Sigmoid colon (tissue), 7 donors: ENCODE results near the gene DHRS3. TPM values are rescaled to one million over a fixed set of nuclear protein-coding genes. Genes with fewer than 3 reads are reported as not detected.
A peak's percentile ranks its signal among the peaks of the same experiment; 100 is the strongest.
"Not testable (repeated sequence)": the region's sequence is repeated elsewhere in the genome, so short reads cannot be mapped to it uniquely, and the experiment has no call there.

Experiments
- DNase-seq: peaks from one replicate; pipeline ENCODE4 v3.0.0-alpha.2; 2019
- H3K27ac ChIP-seq, 4 donors: fragments of 200-600 bp; sonication (generic); one replicate each; pipeline ENCODE4 v1.5.1; 2016 to 2019; ENCODE audit warnings: mild to moderate bottlenecking in 1 of 4
- H3K27me3 ChIP-seq, 3 donors: fragments of 200-600 bp; sonication (generic); one replicate each; pipeline ENCODE4 v1.5.1; 2019; ENCODE audit warnings: mild to moderate bottlenecking in 1 of 3
- H3K36me3 ChIP-seq, 4 donors: fragments of 200-600 bp; sonication (generic); one replicate each; pipeline ENCODE4 v1.5.1; 2016 to 2019
- H3K4me1 ChIP-seq, 4 donors: fragments of 200-600 bp; sonication (generic); one replicate each; pipeline ENCODE4 v1.5.1; 2017 to 2019
- H3K4me3 ChIP-seq, 4 donors: fragments of 200-600 bp; sonication (generic); one replicate each; pipeline ENCODE4 v1.5.1; 2017 to 2019; ENCODE audit warnings: mild to moderate bottlenecking in 2 of 4, moderate library complexity in 1 of 4
- H3K9me3 ChIP-seq, 4 donors: fragments of 200-600 bp in 3 of 4; sonication (generic) in 3 of 4; one replicate each; pipeline versions ENCODE4 v1.5.1 to v1.6.1; 2013 to 2019
- EP300 ChIP-seq, 4 donors: sonication (generic); formaldehyde crosslinking; IDR thresholded peaks; one replicate each; pipeline ENCODE4 v1.6.1; 2017; ENCODE audit warnings: antibody characterized with exemption in 4 of 4
- POLR2A ChIP-seq, 2 donors: fragments of 450-650 bp; IDR thresholded peaks; one replicate each; pipeline ENCODE4 v1.6.1; 2016; ENCODE audit warnings: antibody characterized with exemption in 2 of 2, mild to moderate bottlenecking in 2 of 2, moderate library complexity in 2 of 2
- POLR2AphosphoS5 ChIP-seq, 4 donors: sonication (generic); formaldehyde crosslinking; IDR thresholded peaks; one replicate each; pipeline ENCODE4 v1.6.1; 2017; ENCODE audit warnings: antibody characterized with exemption in 4 of 4
- WGBS, 2 donors: extraction: QIAGEN DNeasy Blood & Tissue Kit; methylation state at CpG; one replicate each; pipeline ENCODE4 v1.1.7; 2013; 5-methylcytosine and 5-hydroxymethylcytosine counted together
- intact Hi-C: fragments of 100-400 bp; cut with DNase I; formaldehyde crosslinking; loops from one replicate; pipeline ENCODE4 v1.15.1; 2023
- polyA plus RNA-seq, 3 donors: library from polyadenylated mRNA; stranded (reverse); fragments of 200-250 nt; gene quantifications; one replicate each; pipeline ENCODE4 v1.2.3, GENCODE V29; 2013
- total RNA-seq, 4 donors: library from RNA; depleted of rRNA; stranded (reverse); fragments of >200 nt; gene quantifications; one replicate each; pipeline ENCODE4 v1.1.0, GENCODE V29; 2016
- TF ChIP-seq, protein P1 (sequence below), 4 experiments: fragments of 450-650 bp in 3 of 4; fragments of 200-600 bp in 1 of 4; IDR thresholded peaks; one replicate each; pipeline ENCODE4 v1.5.1; 2016 to 2019; ENCODE audit warnings: antibody characterized with exemption in 4 of 4, mild to moderate bottlenecking in 3 of 4, moderate library complexity in 2 of 4
- donor health status: healthy with polysubstance abuse.
- donor health status: Bipolar disorder and iron deficiency.
- donor health status: healthy.

Gene DHRS3
- total and polyA plus RNA-seq, 7 donors = 34.8 to 102 (median 47.9) TPM

GRCh38 chr1:12661606-12662219 lies 43.7 kb upstream of the DHRS3 start:
- H3K36me3 ChIP-seq = no peaks in the 10 kb centered on the region
- H3K9me3 ChIP-seq = peaks cover 0 to 5% (median 0%) of the 10 kb centered on the region in 4 donors
- no peak for DNase-seq
- intact Hi-C loops = no loop called here
- H3K27ac ChIP-seq = no peak overlapping the region
- H3K27me3 ChIP-seq = no peaks in the 10 kb centered on the region
- peaks cover 0 to 4% (median 0%) of the 10 kb centered on the region in 4 donors for H3K4me1 ChIP-seq
- 88 to 89% methylated on average over 6 of the region's 6 CpGs for WGBS, 2 donors
- TF ChIP-seq, protein P1, sequence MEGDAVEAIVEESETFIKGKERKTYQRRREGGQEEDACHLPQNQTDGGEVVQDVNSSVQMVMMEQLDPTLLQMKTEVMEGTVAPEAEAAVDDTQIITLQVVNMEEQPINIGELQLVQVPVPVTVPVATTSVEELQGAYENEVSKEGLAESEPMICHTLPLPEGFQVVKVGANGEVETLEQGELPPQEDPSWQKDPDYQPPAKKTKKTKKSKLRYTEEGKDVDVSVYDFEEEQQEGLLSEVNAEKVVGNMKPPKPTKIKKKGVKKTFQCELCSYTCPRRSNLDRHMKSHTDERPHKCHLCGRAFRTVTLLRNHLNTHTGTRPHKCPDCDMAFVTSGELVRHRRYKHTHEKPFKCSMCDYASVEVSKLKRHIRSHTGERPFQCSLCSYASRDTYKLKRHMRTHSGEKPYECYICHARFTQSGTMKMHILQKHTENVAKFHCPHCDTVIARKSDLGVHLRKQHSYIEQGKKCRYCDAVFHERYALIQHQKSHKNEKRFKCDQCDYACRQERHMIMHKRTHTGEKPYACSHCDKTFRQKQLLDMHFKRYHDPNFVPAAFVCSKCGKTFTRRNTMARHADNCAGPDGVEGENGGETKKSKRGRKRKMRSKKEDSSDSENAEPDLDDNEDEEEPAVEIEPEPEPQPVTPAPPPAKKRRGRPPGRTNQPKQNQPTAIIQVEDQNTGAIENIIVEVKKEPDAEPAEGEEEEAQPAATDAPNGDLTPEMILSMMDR (IDR thresholded peaks at IDR 0.05) = no peak
- TF ChIP-seq POLR2A (IDR thresholded peaks at IDR 0.05) (no peak), EP300 (IDR thresholded peaks at IDR 0.05) (no peak)
- no peak overlapping the region for H3K4me3 ChIP-seq

GRCh38 chr1:12658531-12659453 lies 40.8 kb upstream of the DHRS3 start:
- WGBS, 2 donors = 31 to 43% methylated on average over 23 of the region's 23 CpGs
- Histone ChIP-seq H3K9me3 (peaks cover 0 to 5% (median 0%) of the 10 kb centered on the region in 4 donors), H3K27ac (no peak overlapping the region), H3K4me3 (no peak overlapping the region), H3K27me3 (no peaks in the 10 kb centered on the region), H3K36me3 (no peaks in the 10 kb centered on the region), H3K4me1 (peaks cover 0 to 4% (median 0%) of the 10 kb centered on the region in 4 donors)
- TF ChIP-seq EP300 (IDR thresholded peaks at IDR 0.05) = no peak
- TF ChIP-seq, protein P1 (IDR thresholded peaks at IDR 0.05) = peak; percentile 88 to 98 (median 93)
- no peak for TF ChIP-seq POLR2A (IDR thresholded peaks at IDR 0.05)
- peak; percentile 83 for DNase-seq
- intact Hi-C loops = loop anchor here (1.0 to 10.0 kb wide), 3 partner anchors 343 to 524 kb away; no protein-coding TSS in a partner anchor

- not testable (repeated sequence) for H3K9me3 ChIP-seq, H3K27ac ChIP-seq, H3K4me1 ChIP-seq, H3K4me3 ChIP-seq, H3K36me3 ChIP-seq, H3K27me3 ChIP-seq, DNase-seq
- WGBS, 2 donors = 88 to 91% methylated on average over 9 of the region's 9 CpGs
- intact Hi-C loops = loop anchor here (10.0 kb wide), 1 partner anchor 523 kb away; no protein-coding TSS in a partner anchor
Observed at GRCh38 chr1:12657885-12658512, 40.0 kb upstream of the DHRS3 start.

DNA sequence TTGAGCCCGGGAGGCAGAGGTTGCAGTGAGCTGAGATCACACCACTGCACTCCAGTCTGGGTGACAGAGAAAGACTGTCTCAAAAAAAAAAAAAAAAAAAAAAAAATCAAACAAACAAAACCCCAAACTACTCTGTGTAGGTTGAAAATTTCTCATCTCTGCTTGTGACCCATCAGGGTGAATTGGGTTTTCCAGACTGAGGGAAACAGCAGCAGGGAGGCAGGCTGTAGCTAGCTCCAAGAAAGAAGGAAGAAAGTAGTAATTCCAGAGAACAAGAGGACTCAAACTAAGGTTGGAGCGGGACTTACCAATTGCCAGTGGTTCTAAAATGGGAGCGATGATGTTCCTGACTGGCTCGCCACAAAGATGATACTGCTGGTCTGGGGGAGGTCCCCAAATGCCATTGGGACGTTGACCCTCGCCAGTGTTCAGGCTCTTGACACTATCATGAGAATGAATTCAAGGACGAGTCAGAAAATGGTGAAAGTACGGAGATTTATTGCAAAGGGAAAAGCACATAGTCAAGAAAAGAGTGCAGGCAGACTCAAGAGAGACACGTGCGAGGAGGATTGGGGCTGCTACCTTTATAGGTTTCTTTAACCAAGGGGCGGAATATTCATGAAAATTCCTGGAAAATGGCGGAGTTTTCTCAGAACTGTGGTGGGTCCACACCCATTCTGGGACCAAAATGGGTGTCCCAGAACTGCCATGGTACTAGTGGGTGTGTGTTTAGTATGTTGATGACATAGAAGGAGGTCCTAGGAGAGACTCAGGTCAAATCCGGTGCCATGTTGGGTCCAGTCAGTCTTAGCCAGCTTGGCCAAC lies 39.3 kb upstream of the DHRS3 start:
- Histone ChIP-seq H3K36me3 (no peaks in the 10 kb centered on the region), H3K27me3 (no peaks in the 10 kb centered on the region), H3K4me3 (no peak overlapping the region), H3K4me1 (peaks cover 0 to 4% (median 0%) of the 10 kb centered on the region in 4 donors), H3K27ac (no peak overlapping the region), H3K9me3 (no peaks in the 10 kb centered on the region)
- TF ChIP-seq, protein P1 (IDR thresholded peaks at IDR 0.05) = no peak
- TF ChIP-seq POLR2AphosphoS5 (IDR thresholded peaks at IDR 0.05) (no peak), EP300 (IDR thresholded peaks at IDR 0.05) (no peak), POLR2A (IDR thresholded peaks at IDR 0.05) (no peak)
- intact Hi-C loops = loop anchor here (10.0 kb wide), 1 partner anchor 522 kb away; no protein-coding TSS in a partner anchor
- no peak for DNase-seq
- WGBS, 2 donors = 90 to 95% methylated on average over 13 of the region's 13 CpGs
